DMS53 treated with DMSO at 0.1 percent for 48 hours (cell line): ENCODE results near the gene TAS2R1.

ENCODE experiments used
- DNase-seq: peaks from one replicate; lab custom pipeline; 2025; ENCODE audit not compliant: unreplicated experiment; lab: John Stamatoyannopoulos, UW

TAS2R1 gene

GRCh38 chr5:9589049-9589835 is 40.9 kb downstream of the TAS2R1 start:
- no peak for DNase-seq

GRCh38 chr5:9588254-9588653 is 41.9 kb downstream of the TAS2R1 start:
- DNase-seq = no peak

- no peak for DNase-seq
Measured at GRCh38 chr5:9587135-9587534, 43.0 kb downstream of the TAS2R1 start.

- no peak for DNase-seq
Measured at GRCh38 chr5:9582406-9582805, 47.7 kb downstream of the TAS2R1 start.
